HEK293T (cell line): Measurements from ENCODE around the gene SPEF2.

ENCODE experiments used
- ARNT ChIP-seq: fragments of 450-650 bp; IDR thresholded peaks from 2 replicates; pipeline ENCODE4 v1.6.1; 2017; ENCODE audit warnings: mild to moderate bottlenecking
- BHLHE40 ChIP-seq: fragments of 450-650 bp; IDR thresholded peaks from 2 replicates; pipeline ENCODE4 v1.6.1; 2016; ENCODE audit warnings: mild to moderate bottlenecking, moderate library complexity, borderline replicate concordance
- ELF4 ChIP-seq: fragments of 450-650 bp; IDR thresholded peaks from 2 replicates; pipeline ENCODE4 v1.6.1; 2017; ENCODE audit warnings: antibody characterized with exemption
- FOXA1 ChIP-seq: fragments of 450-650 bp; IDR thresholded peaks from 2 replicates; pipeline ENCODE4 v1.6.1; 2016; ENCODE audit warnings: mild to moderate bottlenecking
- FOXK2 ChIP-seq: fragments of 450-650 bp; IDR thresholded peaks from 2 replicates; pipeline ENCODE4 v1.6.1; 2016; ENCODE audit warnings: mild to moderate bottlenecking
- FOXM1 ChIP-seq: fragments of 450-650 bp; IDR thresholded peaks from 2 replicates; pipeline ENCODE4 v1.6.1; 2017; ENCODE audit warnings: mild to moderate bottlenecking, borderline replicate concordance
- HDGF ChIP-seq: fragments of 450-650 bp; IDR thresholded peaks from 2 replicates; pipeline ENCODE4 v1.6.1; 2017; ENCODE audit warnings: antibody characterized with exemption, borderline replicate concordance
- L3MBTL2 ChIP-seq: fragments of 450-650 bp; conservative IDR thresholded peaks from 2 replicates; pipeline ENCODE4 v1.6.1; 2016; ENCODE audit warnings: mild to moderate bottlenecking
- NFRKB ChIP-seq: fragments of 450-650 bp; IDR thresholded peaks from 2 replicates; pipeline ENCODE4 v1.6.1; 2016; ENCODE audit warnings: mild to moderate bottlenecking, moderate library complexity
- SP1 ChIP-seq: fragments of 450-650 bp; IDR thresholded peaks from 2 replicates; pipeline ENCODE4 v1.6.1; 2017
- SUZ12 ChIP-seq: fragments of 450-650 bp; IDR thresholded peaks from 2 replicates; pipeline ENCODE4 v1.6.1; 2016; ENCODE audit warnings: mild to moderate bottlenecking
- TARDBP ChIP-seq: fragments of 450-650 bp; IDR thresholded peaks from 2 replicates; pipeline ENCODE4 v1.6.1; 2016
- ZNF384 ChIP-seq: fragments of 450-650 bp; IDR thresholded peaks from 2 replicates; pipeline ENCODE4 v1.6.1; 2016
- TF ChIP-seq, protein P1 (sequence below): fragments of 450-650 bp; IDR thresholded peaks from 2 replicates; pipeline ENCODE4 v1.6.1; 2016

DNA sequence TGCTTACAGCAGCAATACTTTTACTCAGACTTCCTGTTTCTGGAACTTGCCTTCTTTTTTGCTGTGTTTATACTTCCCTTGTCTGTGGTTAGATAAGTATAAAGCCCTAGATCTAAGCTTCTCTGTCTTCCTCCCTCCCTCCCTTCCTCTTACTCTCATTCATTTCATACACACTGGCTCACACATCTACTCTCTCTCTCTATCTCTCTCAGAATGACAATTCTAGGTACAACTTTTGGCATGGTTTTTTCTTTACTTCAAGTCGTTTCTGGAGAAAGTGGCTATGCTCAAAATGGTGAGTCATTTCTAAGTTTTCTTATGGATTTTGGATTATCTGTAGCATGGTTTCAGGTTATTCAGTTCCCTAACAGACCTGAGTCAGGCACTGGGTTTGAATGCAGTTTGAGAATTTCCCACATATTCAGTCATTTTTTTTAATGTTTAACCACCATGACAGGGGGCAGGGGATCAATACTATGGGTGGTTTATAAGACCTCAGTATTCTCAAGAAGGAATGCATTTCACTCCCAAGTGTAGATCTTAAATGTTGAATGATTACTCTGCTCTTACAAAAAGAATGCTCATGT lies 239.2 kb downstream of the SPEF2 start, which contains the start of gene IL7R:
- TF ChIP-seq SP1 (no peak), ARNT (no peak), NFRKB (no peak), BHLHE40 (no peak), SUZ12 (no peak), ZNF384 (no peak), FOXK2 (no peak), ELF4 (no peak), FOXA1 (no peak), TARDBP (no peak), FOXM1 (no peak), HDGF (no peak), L3MBTL2 (no peak)
- TF ChIP-seq, protein P1, sequence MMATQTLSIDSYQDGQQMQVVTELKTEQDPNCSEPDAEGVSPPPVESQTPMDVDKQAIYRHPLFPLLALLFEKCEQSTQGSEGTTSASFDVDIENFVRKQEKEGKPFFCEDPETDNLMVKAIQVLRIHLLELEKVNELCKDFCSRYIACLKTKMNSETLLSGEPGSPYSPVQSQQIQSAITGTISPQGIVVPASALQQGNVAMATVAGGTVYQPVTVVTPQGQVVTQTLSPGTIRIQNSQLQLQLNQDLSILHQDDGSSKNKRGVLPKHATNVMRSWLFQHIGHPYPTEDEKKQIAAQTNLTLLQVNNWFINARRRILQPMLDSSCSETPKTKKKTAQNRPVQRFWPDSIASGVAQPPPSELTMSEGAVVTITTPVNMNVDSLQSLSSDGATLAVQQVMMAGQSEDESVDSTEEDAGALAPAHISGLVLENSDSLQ: no peak
